NCI-H2196 (cell line): ENCODE results near the gene FAH.

ENCODE experiments used
- DNase-seq: peaks from one replicate; lab custom pipeline; 2025; ENCODE audit not compliant: unreplicated experiment; lab: John Stamatoyannopoulos, UW

The FAH gene

GRCh38 chr15:80194186-80194585 lies 41.4 kb downstream of the FAH start:
- no peak for DNase-seq

- DNase-seq = no peak
These were observed 42.1 kb downstream of the FAH start for GRCh38 chr15:80194914-80195313.

- DNase-seq = no peak
These were observed 46.6 kb downstream of the FAH start for GRCh38 chr15:80199366-80199765.

GRCh38 chr15:80199869-80200268 lies 47.1 kb downstream of the FAH start:
- no peak for DNase-seq

GRCh38 chr15:80201256-80202015 lies 48.6 kb downstream of the FAH start:
- DNase-seq = no peak

GRCh38 chr15:80202016-80202315 lies 49.2 kb downstream of the FAH start:
- no peak for DNase-seq

- DNase-seq = no peak
These were observed 50.0 kb downstream of the FAH start for GRCh38 chr15:80202641-80203360.

- DNase-seq = no peak
These were observed 50.6 kb downstream of the FAH start for GRCh38 chr15:80203361-80203885.

- DNase-seq = no peak
These were observed 51.4 kb downstream of the FAH start for GRCh38 chr15:80204231-80204630.

- no peak for DNase-seq
These were observed 55.1 kb downstream of the FAH start for GRCh38 chr15:80207887-80208286.

- DNase-seq = no peak
These were observed 56.2 kb downstream of the FAH start for GRCh38 chr15:80208758-80209734.

GRCh38 chr15:80210611-80211573 lies 58.1 kb downstream of the FAH start:
- DNase-seq = no peak

- no peak for DNase-seq
These were observed 59.2 kb downstream of the FAH start for GRCh38 chr15:80211976-80212375.

GRCh38 chr15:80214910-80215309 lies 62.1 kb downstream of the FAH start:
- no peak for DNase-seq

GRCh38 chr15:80216141-80216540 lies 63.3 kb downstream of the FAH start:
- no peak for DNase-seq

- no peak for DNase-seq
These were observed 64.1 kb downstream of the FAH start for GRCh38 chr15:80216911-80217310.

- no peak for DNase-seq
These were observed 64.6 kb downstream of the FAH start for GRCh38 chr15:80217327-80217900.

- DNase-seq = no peak
These were observed 67.2 kb downstream of the FAH start for GRCh38 chr15:80219955-80220354.

GRCh38 chr15:80228959-80229610 lies 76.3 kb downstream of the FAH start:
- DNase-seq = no peak
